ENCODE measurements around the gene LRRC26. TPM values are rescaled to one million over a fixed set of nuclear protein-coding genes. Genes with fewer than 3 reads are reported as not detected.
A peak's percentile ranks its signal among the peaks of the same experiment; 100 is the strongest.

LRRC26 gene
- polyA plus RNA-seq, 3 donors = not detected

DNA sequence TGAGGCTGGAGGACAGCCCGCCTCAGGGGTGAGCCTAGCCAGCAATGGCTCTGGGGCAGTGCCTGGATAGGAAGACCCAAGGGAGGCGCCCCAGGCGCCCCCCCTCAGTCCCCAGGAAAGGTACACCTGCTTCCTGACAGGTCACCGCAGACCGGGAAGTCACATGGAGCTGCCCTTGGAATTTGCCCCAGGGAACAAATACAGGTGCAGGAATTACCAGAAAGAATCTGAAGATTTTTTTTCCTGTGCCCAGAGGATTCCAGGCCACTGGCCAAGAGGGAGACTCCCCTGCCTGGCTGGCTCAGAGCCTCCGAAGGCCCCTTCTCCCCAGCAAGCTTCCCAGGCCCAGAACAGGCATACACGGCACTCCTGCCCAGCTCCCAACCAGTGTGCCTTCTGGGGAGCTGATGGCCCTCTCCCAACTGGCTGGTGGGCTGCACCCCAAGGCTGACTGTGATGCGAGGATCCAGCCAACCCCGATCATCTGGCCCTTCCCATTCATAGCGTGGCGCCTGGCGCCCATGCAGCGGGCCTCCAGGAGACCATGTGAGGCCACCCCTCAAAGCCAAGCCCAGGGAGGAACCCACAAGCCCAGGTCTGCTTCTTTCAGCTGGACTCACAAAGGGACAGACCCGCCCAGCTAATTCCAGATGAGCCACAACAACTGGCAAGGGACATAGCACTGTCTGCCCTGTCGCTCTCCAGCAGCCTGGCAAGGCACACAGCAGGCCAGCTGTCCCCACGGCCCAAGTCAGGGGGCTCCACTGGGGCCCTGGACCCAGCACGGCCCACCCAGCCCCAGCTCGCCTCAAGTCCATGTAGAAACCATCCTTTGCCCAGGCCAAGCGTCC is 28.4 kb upstream of the LRRC26 start:
- Histone ChIP-seq H3K27me3 (ENCODE audit: control insufficient read depth in 2 of 2, insufficient read depth in 2 of 2, low read length in 2 of 2) (peaks cover 0 to 4% of the 10 kb centered on the region in 2 donors), H4K20me1 (ENCODE audit: insufficient read depth, low read length) (peaks cover 21% of the 10 kb centered on the region), H3K27ac (ENCODE audit: low read depth in 1 of 2, low read length in 2 of 2) (no peak overlapping the region), H3K9me3 (replicated peaks in 1 of 2; ENCODE audit: control insufficient read depth in 1 of 2, insufficient read depth in 1 of 2, low read length in 2 of 2) (no peaks in the 10 kb centered on the region), H3K4me3 (replicated peaks in 1 of 3; ENCODE audit: low read depth in 2 of 3, low read length in 3 of 3) (no peak overlapping the region), H3K4me2 (replicated peaks; ENCODE audit: extremely low read depth, low read length, poor library complexity, severe bottlenecking) (peak overlapping the region; percentile 0), H2AFZ (ENCODE audit: insufficient read depth, low read depth, low read length, poor library complexity, severe bottlenecking) (no peak overlapping the region), H3K36me3 (replicated peaks in 1 of 2; ENCODE audit: control insufficient read depth in 1 of 2, insufficient read depth in 2 of 2, low read length in 2 of 2) (peaks cover 0 to 2% of the 10 kb centered on the region in 2 donors), H3K9ac (ENCODE audit: insufficient read depth, low read length, poor library complexity, severe bottlenecking) (no peak overlapping the region), H3K79me2 (ENCODE audit: insufficient read depth, low read length) (peaks cover 26% of the 10 kb centered on the region), H3K4me1 (ENCODE audit: control insufficient read depth in 1 of 2, insufficient read depth in 2 of 2, low read length in 2 of 2) (peaks cover 28 to 37% of the 10 kb centered on the region in 2 donors)
- Mint-ChIP-seq H3K9me3 (no peaks in the 10 kb centered on the region), H3K27me3 (ENCODE audit: low read depth in 3 of 3) (peaks cover 0 to 4% (median 0%) of the 10 kb centered on the region in 3 donors), H3K4me1 (peaks cover 31% of the 10 kb centered on the region), H3K27ac (no peak overlapping the region), H3K4me3 (no peak overlapping the region), H3K36me3 (peaks cover 0 to 2% of the 10 kb centered on the region in 2 donors)
- WGBS (ENCODE audit: insufficient coverage) = 94% methylated on average over 19 of the region's 19 CpGs
- TF ChIP-seq, protein P1, sequence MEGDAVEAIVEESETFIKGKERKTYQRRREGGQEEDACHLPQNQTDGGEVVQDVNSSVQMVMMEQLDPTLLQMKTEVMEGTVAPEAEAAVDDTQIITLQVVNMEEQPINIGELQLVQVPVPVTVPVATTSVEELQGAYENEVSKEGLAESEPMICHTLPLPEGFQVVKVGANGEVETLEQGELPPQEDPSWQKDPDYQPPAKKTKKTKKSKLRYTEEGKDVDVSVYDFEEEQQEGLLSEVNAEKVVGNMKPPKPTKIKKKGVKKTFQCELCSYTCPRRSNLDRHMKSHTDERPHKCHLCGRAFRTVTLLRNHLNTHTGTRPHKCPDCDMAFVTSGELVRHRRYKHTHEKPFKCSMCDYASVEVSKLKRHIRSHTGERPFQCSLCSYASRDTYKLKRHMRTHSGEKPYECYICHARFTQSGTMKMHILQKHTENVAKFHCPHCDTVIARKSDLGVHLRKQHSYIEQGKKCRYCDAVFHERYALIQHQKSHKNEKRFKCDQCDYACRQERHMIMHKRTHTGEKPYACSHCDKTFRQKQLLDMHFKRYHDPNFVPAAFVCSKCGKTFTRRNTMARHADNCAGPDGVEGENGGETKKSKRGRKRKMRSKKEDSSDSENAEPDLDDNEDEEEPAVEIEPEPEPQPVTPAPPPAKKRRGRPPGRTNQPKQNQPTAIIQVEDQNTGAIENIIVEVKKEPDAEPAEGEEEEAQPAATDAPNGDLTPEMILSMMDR (IDR thresholded peaks at IDR 0.05) = no peak
- DNase-seq = no peak
- intact Hi-C loops (cut with micrococcal nuclease) = no loop called here

GRCh38 chr9:137195525-137196220 is 25.8 kb upstream of the LRRC26 start:
- peaks cover 0 to 4% of the 10 kb centered on the region in 2 donors for H3K27me3 ChIP-seq (ENCODE audit: control insufficient read depth in 2 of 2, insufficient read depth in 2 of 2, low read length in 2 of 2)
- DNase-seq = no peak
- H2AFZ ChIP-seq (ENCODE audit: insufficient read depth, low read depth, low read length, poor library complexity, severe bottlenecking) = no peak overlapping the region
- H4K20me1 ChIP-seq (ENCODE audit: insufficient read depth, low read length) = peaks cover 31% of the 10 kb centered on the region
- H3K79me2 ChIP-seq (ENCODE audit: insufficient read depth, low read length) = peaks cover 14% of the 10 kb centered on the region
- no peak overlapping the region for H3K9ac ChIP-seq (ENCODE audit: insufficient read depth, low read length, poor library complexity, severe bottlenecking)
- no peak overlapping the region for H3K27ac ChIP-seq (ENCODE audit: low read depth in 1 of 2, low read length in 2 of 2)
- TF ChIP-seq, protein P1 (IDR thresholded peaks at IDR 0.05) = no peak
- H3K36me3 ChIP-seq (replicated peaks in 1 of 2; ENCODE audit: control insufficient read depth in 1 of 2, insufficient read depth in 2 of 2, low read length in 2 of 2) = peaks cover 14% of the 10 kb centered on the region in 2 donors
- H3K4me2 ChIP-seq (replicated peaks; ENCODE audit: extremely low read depth, low read length, poor library complexity, severe bottlenecking) = no peak overlapping the region
- peaks cover 2 to 19% of the 10 kb centered on the region in 2 donors for H3K36me3 Mint-ChIP-seq
- WGBS (ENCODE audit: insufficient coverage) = 97% methylated on average over 20 of the region's 21 CpGs
- H3K27ac Mint-ChIP-seq = no peak overlapping the region
- peaks cover 0 to 4% (median 0%) of the 10 kb centered on the region in 3 donors for H3K27me3 Mint-ChIP-seq (ENCODE audit: low read depth in 3 of 3)
- H3K4me1 Mint-ChIP-seq = peaks cover 16% of the 10 kb centered on the region
- H3K4me1 ChIP-seq (ENCODE audit: control insufficient read depth in 1 of 2, insufficient read depth in 2 of 2, low read length in 2 of 2) = peaks cover 18 to 24% of the 10 kb centered on the region in 2 donors
- H3K4me3 Mint-ChIP-seq = no peak overlapping the region
- no peaks in the 10 kb centered on the region for H3K9me3 ChIP-seq (replicated peaks in 1 of 2; ENCODE audit: control insufficient read depth in 1 of 2, insufficient read depth in 1 of 2, low read length in 2 of 2)
- H3K4me3 ChIP-seq (replicated peaks in 1 of 3; ENCODE audit: low read depth in 2 of 3, low read length in 3 of 3) = no peak overlapping the region
- no peaks in the 10 kb centered on the region for H3K9me3 Mint-ChIP-seq
- intact Hi-C loops (cut with micrococcal nuclease) = no loop called here
